ENCODE measurements around the gene TSC22D1.
A peak's percentile ranks its signal among the peaks of the same experiment; 100 is the strongest.
"Not testable (repeated sequence)": the region's sequence is repeated elsewhere in the genome, so short reads cannot be mapped to it uniquely, and the experiment has no call there.

TSC22D1 gene

DNA sequence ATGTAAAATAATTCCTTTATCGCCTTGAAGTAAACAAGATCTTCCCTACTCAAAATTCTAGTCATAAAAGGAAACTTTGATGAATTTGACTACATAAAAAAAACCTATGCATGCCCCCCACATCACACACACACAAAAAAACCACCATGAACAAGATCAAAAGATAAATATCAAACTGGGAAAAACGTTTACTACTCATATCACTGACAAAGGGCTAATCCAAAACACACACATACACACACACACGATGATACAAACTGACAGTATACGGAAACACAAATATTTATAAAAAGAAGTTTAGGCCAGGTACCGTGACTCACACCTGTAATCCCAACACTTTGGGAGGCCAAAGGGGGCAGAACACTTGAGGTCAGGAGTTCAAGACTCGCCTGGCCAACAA is 61.9 kb downstream of the TSC22D1 start:
- H3K4me3 Mint-ChIP-seq: no peak overlapping the region
- peaks cover 26% of the 10 kb centered on the region for H3K36me3 Mint-ChIP-seq (ENCODE audit: low read depth)
- no peaks in the 10 kb centered on the region for H3K4me1 Mint-ChIP-seq
- no peaks in the 10 kb centered on the region for H3K27me3 Mint-ChIP-seq (ENCODE audit: low read depth)
- H3K27ac Mint-ChIP-seq: no peak overlapping the region
- no peaks in the 10 kb centered on the region for H3K9me3 Mint-ChIP-seq
- TF ChIP-seq, protein P1, sequence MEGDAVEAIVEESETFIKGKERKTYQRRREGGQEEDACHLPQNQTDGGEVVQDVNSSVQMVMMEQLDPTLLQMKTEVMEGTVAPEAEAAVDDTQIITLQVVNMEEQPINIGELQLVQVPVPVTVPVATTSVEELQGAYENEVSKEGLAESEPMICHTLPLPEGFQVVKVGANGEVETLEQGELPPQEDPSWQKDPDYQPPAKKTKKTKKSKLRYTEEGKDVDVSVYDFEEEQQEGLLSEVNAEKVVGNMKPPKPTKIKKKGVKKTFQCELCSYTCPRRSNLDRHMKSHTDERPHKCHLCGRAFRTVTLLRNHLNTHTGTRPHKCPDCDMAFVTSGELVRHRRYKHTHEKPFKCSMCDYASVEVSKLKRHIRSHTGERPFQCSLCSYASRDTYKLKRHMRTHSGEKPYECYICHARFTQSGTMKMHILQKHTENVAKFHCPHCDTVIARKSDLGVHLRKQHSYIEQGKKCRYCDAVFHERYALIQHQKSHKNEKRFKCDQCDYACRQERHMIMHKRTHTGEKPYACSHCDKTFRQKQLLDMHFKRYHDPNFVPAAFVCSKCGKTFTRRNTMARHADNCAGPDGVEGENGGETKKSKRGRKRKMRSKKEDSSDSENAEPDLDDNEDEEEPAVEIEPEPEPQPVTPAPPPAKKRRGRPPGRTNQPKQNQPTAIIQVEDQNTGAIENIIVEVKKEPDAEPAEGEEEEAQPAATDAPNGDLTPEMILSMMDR (IDR thresholded peaks at IDR 0.05; ENCODE audit: unreplicated experiment in 3 of 3): no peak

- not testable (repeated sequence) for H3K27ac Mint-ChIP-seq; H3K9me3 Mint-ChIP-seq; H3K4me3 Mint-ChIP-seq; H3K27me3 Mint-ChIP-seq (ENCODE audit: low read depth)
- peaks cover 22% of the 10 kb centered on the region for H3K4me1 Mint-ChIP-seq
- peaks cover 26% of the 10 kb centered on the region for H3K36me3 Mint-ChIP-seq (ENCODE audit: low read depth)
Observed at GRCh38 chr13:44509853-44510252, 66.3 kb downstream of the TSC22D1 start.

GRCh38 chr13:44508562-44509077 is 67.5 kb downstream of the TSC22D1 start:
- Mint-ChIP-seq H3K4me3 (no peak overlapping the region), H3K9me3 (no peaks in the 10 kb centered on the region), H3K36me3 (ENCODE audit: low read depth) (peaks cover 21% of the 10 kb centered on the region), H3K27ac (peak overlapping the region in 2 of 3 experiments; percentile 1 to 3), H3K27me3 (ENCODE audit: low read depth) (no peaks in the 10 kb centered on the region), H3K4me1 (peaks cover 22% of the 10 kb centered on the region)
- TF ChIP-seq, protein P1 (IDR thresholded peaks at IDR 0.05; ENCODE audit: unreplicated experiment in 3 of 3): no peak

DNA sequence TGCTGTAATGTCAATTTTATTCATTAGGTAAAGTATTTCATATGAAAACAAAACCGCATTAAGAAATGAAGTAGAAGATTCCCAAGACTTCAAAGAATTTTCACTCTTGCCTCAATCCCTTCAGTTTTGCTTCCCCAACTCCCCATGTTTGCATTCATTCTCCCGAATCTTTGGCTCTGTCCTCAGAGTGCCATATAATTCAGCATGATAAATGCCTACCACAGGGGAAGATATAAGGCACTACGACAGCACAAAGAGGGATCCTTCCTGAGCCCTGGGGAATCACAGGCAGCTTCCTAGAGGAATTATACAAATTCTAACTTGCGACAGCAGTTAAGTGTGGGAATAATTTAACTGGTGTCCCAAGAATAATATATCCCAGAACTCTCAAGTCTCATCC is 68.5 kb downstream of the TSC22D1 start:
- Mint-ChIP-seq H3K27me3 (ENCODE audit: low read depth) (no peaks in the 10 kb centered on the region), H3K4me1 (peaks cover 22% of the 10 kb centered on the region), H3K4me3 (no peak overlapping the region), H3K9me3 (no peaks in the 10 kb centered on the region), H3K27ac (no peak overlapping the region), H3K36me3 (ENCODE audit: low read depth) (peaks cover 19% of the 10 kb centered on the region)
- TF ChIP-seq, protein P1 (IDR thresholded peaks at IDR 0.05; ENCODE audit: unreplicated experiment in 3 of 3): no peak

DNA sequence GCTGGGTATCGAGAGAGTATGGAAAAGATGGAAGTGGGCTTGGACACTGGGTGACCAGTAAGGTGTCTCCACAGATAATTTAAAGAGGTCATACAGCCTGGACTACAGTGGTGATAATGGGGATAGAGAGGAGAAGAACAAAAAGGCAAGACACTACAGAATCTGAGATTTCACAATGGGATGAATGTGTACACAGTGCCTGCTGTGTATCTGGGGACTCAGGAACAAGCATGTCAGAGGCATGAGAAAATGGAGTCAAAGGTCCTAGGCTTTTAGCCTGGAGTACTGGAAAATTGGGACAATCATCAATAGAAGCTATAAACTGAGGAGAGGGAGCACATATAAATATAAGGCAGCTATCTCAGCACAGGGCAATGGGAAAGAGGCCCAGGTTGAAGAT is 69.4 kb downstream of the TSC22D1 start:
- H3K4me1 Mint-ChIP-seq: peaks cover 22% of the 10 kb centered on the region
- TF ChIP-seq, protein P1 (IDR thresholded peaks at IDR 0.05; ENCODE audit: unreplicated experiment in 3 of 3): no peak
- H3K4me3 Mint-ChIP-seq: no peak overlapping the region
- no peaks in the 10 kb centered on the region for H3K9me3 Mint-ChIP-seq
- H3K27ac Mint-ChIP-seq: no peak overlapping the region
- H3K36me3 Mint-ChIP-seq (ENCODE audit: low read depth): peaks cover 16% of the 10 kb centered on the region
- no peaks in the 10 kb centered on the region for H3K27me3 Mint-ChIP-seq (ENCODE audit: low read depth)

DNA sequence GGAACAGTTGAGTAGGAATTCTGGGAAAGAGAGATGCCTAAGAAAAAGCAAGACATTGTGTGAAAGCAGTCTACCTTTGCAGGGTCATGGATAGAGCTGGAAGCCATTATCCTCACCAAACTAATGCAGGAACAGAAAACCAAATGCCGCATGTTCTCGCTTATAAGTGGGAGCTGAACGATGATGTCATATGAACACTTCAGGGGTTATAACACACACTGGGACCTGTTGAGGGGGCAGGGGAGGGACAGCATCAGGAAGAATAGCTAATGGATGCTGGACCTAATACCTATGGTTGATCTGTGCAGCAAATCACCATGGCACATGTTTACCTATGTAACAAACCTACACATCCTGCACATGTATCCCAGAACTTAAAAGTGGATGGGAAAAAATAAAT is 69.9 kb downstream of the TSC22D1 start:
- peaks cover 22% of the 10 kb centered on the region for H3K4me1 Mint-ChIP-seq
- peaks cover 11% of the 10 kb centered on the region for H3K36me3 Mint-ChIP-seq (ENCODE audit: low read depth)
- TF ChIP-seq, protein P1 (IDR thresholded peaks at IDR 0.05; ENCODE audit: unreplicated experiment in 3 of 3): no peak

More for the DNA sequence above, 69.9 kb downstream of the TSC22D1 start:
- Mint-ChIP-seq H3K4me3 (no peak overlapping the region), H3K27me3 (ENCODE audit: low read depth) (no peaks in the 10 kb centered on the region), H3K27ac (no peak overlapping the region), H3K9me3 (no peaks in the 10 kb centered on the region)

Measured in nephron (organoid).